MCF 10A (cell line): ENCODE results near the gene PPP6R3. TPM values are rescaled to one million over a fixed set of nuclear protein-coding genes. Genes with fewer than 3 reads are reported as not detected.
"Not testable (repeated sequence)": the region's sequence is repeated elsewhere in the genome, so short reads cannot be mapped to it uniquely, and the experiment has no call there.

ENCODE experiments used
- BruUV-seq: library from RNA; stranded (reverse); fragments of 400-500 nt; replicated peaks from 2 replicates; lab custom pipeline; 2021; lab: Mats Ljungman, UMichigan
- CTCF ChIA-PET: fragments of 300-600 bp; sonication (Branson Sonifier 250); formaldehyde crosslinking; extraction: SDS; loops from one replicate; lab custom pipeline; 2021; ENCODE audit warnings: antibody characterized with exemption, inconsistent platforms; lab: Yijun Ruan, JAX
- POLR2A ChIA-PET: fragments of 300-600, 350-650 bp; sonication (Branson Sonifier 250); formaldehyde crosslinking; extraction: SDS; loops from one replicate; lab custom pipeline; 2020; ENCODE audit warnings: antibody characterized with exemption, inconsistent platforms; lab: Yijun Ruan, JAX
- DNase-seq: peaks from one replicate; pipeline ENCODE4 v3.0.0-alpha.2; 2018; ENCODE audit not compliant: unreplicated experiment
- H3K27ac Mint-ChIP-seq: one replicate; pipeline ENCODE4 v1.8.0; 2022; ENCODE audit warnings: mild to moderate bottlenecking, low read depth, mixed read lengths; ENCODE audit not compliant: unreplicated experiment
- H3K27me3 Mint-ChIP-seq: one replicate; pipeline ENCODE4 v1.8.0; 2022; ENCODE audit warnings: mixed read lengths; ENCODE audit not compliant: insufficient read depth, unreplicated experiment
- H3K36me3 Mint-ChIP-seq: one replicate; pipeline ENCODE4 v1.8.0; 2022; ENCODE audit warnings: mild to moderate bottlenecking, moderate library complexity, mixed read lengths; ENCODE audit not compliant: insufficient read depth, unreplicated experiment
- H3K4me1 Mint-ChIP-seq: one replicate; pipeline ENCODE4 v1.8.0; 2022; ENCODE audit warnings: mixed read lengths; ENCODE audit not compliant: insufficient read depth, unreplicated experiment
- H3K4me3 Mint-ChIP-seq: one replicate; pipeline ENCODE4 v1.8.0; 2022; ENCODE audit warnings: mild to moderate bottlenecking, moderate library complexity, mixed read lengths; ENCODE audit not compliant: unreplicated experiment
- H3K9me3 Mint-ChIP-seq: one replicate; pipeline ENCODE4 v1.8.0; 2022; ENCODE audit warnings: mixed read lengths; ENCODE audit not compliant: unreplicated experiment
- CTCF ChIP-seq: fragments of 200-600 bp; IDR thresholded peaks from one replicate; pipeline ENCODE4 v1.8.0; 2022; ENCODE audit warnings: antibody characterized with exemption, mild to moderate bottlenecking; ENCODE audit not compliant: unreplicated experiment
- intact Hi-C: fragments of 100-400 bp; cut with micrococcal nuclease; formaldehyde crosslinking; loops from 2 replicates; pipeline ENCODE4 v1.14.1; 2022
- total RNA-seq: library from RNA; stranded (reverse); gene quantifications from 2 replicates; pipeline ENCODE4 v1.2.3, GENCODE V29; 2022

PPP6R3 gene
- total RNA-seq, 1 experiment from 2014 or later, result 95.7 TPM

- H3K27ac Mint-ChIP-seq, H3K9me3 Mint-ChIP-seq, H3K4me3 Mint-ChIP-seq, POLR2A ChIA-PET, H3K4me1 Mint-ChIP-seq, DNase-seq, H3K36me3 Mint-ChIP-seq, BruUV-seq: not testable (repeated sequence)
- peaks cover 35% of the 10 kb centered on the region for H3K27me3 Mint-ChIP-seq
- intact Hi-C loops, result loop anchor here (1.0 to 2.0 kb wide), 2 partner anchors 166 to 212 kb away; no protein-coding TSS in a partner anchor
- CTCF ChIA-PET, result interaction anchor here (0.9 to 1.0 kb wide), 2 partner anchors 14 to 166 kb away, joined by 3 to 4 read pairs; no protein-coding TSS in a partner anchor
These were observed 171.8 kb downstream of the PPP6R3 start for GRCh38 chr11:68632375-68632774.

- intact Hi-C loops, result loop anchor here (1.0 to 2.0 kb wide), 3 partner anchors 166 to 455 kb away; no protein-coding TSS in a partner anchor
- H3K4me1 Mint-ChIP-seq, result no peaks in the 10 kb centered on the region
- TF ChIP-seq CTCF, result peak; percentile 61
- DNase-seq, result peak; percentile 79
- H3K27ac Mint-ChIP-seq, result no peak overlapping the region
- ChIA-PET CTCF (interaction anchor here (0.9 to 1.0 kb wide), 2 partner anchors 13 to 166 kb away, joined by 3 to 4 read pairs; no protein-coding TSS in a partner anchor), POLR2A (no interaction called here)
- no TSS peak for BruUV-seq
- no peak overlapping the region for H3K4me3 Mint-ChIP-seq
- H3K27me3 Mint-ChIP-seq, result peaks cover 35% of the 10 kb centered on the region
- no peaks in the 10 kb centered on the region for H3K9me3 Mint-ChIP-seq
- no peaks in the 10 kb centered on the region for H3K36me3 Mint-ChIP-seq
These were observed 172.2 kb downstream of the PPP6R3 start for GRCh38 chr11:68632802-68633201.

- H3K36me3 Mint-ChIP-seq, H3K27ac Mint-ChIP-seq, POLR2A ChIA-PET, BruUV-seq, H3K4me3 Mint-ChIP-seq, H3K4me1 Mint-ChIP-seq, DNase-seq, H3K9me3 Mint-ChIP-seq, intact Hi-C loops: not testable (repeated sequence)
- CTCF ChIA-PET, result interaction anchor here (0.6 kb wide), 1 partner anchor 32 kb away, joined by 6 read pairs; no protein-coding TSS in a partner anchor
- peaks cover 35% of the 10 kb centered on the region for H3K27me3 Mint-ChIP-seq
These were observed 174.1 kb downstream of the PPP6R3 start for GRCh38 chr11:68634606-68635005.

- DNase-seq, BruUV-seq, intact Hi-C loops, H3K9me3 Mint-ChIP-seq, H3K36me3 Mint-ChIP-seq, H3K4me3 Mint-ChIP-seq, H3K4me1 Mint-ChIP-seq, H3K27ac Mint-ChIP-seq, POLR2A ChIA-PET, CTCF ChIA-PET: not testable (repeated sequence)
- H3K27me3 Mint-ChIP-seq, result peaks cover 36% of the 10 kb centered on the region
These were observed 174.6 kb downstream of the PPP6R3 start for GRCh38 chr11:68635172-68635571.

GRCh38 chr11:68635883-68636282 lies 175.3 kb downstream of the PPP6R3 start:
- BruUV-seq, H3K4me1 Mint-ChIP-seq, H3K4me3 Mint-ChIP-seq, H3K9me3 Mint-ChIP-seq, intact Hi-C loops, CTCF ChIA-PET, DNase-seq, POLR2A ChIA-PET, H3K27ac Mint-ChIP-seq, H3K36me3 Mint-ChIP-seq: not testable (repeated sequence)
- peaks cover 43% of the 10 kb centered on the region for H3K27me3 Mint-ChIP-seq

- DNase-seq, BruUV-seq, H3K36me3 Mint-ChIP-seq, H3K9me3 Mint-ChIP-seq, H3K4me3 Mint-ChIP-seq, CTCF ChIA-PET, H3K27ac Mint-ChIP-seq, H3K4me1 Mint-ChIP-seq, intact Hi-C loops, POLR2A ChIA-PET: not testable (repeated sequence)
- peaks cover 73% of the 10 kb centered on the region for H3K27me3 Mint-ChIP-seq
These were observed 178.8 kb downstream of the PPP6R3 start for GRCh38 chr11:68639322-68639721.
